Stimulated activated CD8-positive, alpha-beta memory T cell treated with anti-CD3 and anti-CD28 coated beads, Interleukin-15, amount 100 ng/mL, for 48 hours (primary cell): ENCODE data around the gene DCAF11.
"Not testable (repeated sequence)": the region's sequence is repeated elsewhere in the genome, so short reads cannot be mapped to it uniquely, and the experiment has no call there.

Source experiments
- DNase-seq, 2 donors: peaks; one replicate each; pipeline ENCODE4 v3.0.0-alpha.2; 2020; ENCODE audit warnings: low read depth in 2 of 2

Gene DCAF11

DNA sequence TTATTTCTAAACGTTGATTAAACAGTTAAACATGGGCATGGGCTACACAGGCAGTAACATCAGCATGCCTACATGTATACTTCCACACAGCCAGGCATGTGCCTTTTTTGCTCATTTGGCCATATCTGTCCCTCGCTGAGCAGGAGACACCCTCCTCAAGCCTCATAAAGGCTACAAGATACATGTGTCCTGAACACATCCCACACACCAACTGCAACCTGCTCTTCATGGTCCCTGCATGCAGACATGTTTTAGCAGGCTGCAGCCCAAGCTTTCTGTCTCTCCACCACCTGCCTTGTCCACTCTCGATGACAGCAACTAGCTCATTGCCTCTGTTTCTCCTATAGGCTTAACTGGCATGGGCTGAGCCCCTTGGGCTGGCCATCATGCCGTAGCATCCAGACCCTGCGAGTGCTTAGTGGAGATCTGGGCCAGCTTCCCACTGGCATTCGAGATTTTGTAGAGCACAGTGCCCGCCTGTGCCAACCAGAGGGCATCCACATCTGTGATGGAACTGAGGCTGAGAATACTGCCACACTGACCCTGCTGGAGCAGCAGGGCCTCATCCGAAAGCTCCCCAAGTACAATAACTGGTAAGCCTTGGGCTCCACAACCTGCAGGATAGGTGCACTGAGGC lies 17.9 kb upstream of the DCAF11 start:
- no peak for DNase-seq

DNA sequence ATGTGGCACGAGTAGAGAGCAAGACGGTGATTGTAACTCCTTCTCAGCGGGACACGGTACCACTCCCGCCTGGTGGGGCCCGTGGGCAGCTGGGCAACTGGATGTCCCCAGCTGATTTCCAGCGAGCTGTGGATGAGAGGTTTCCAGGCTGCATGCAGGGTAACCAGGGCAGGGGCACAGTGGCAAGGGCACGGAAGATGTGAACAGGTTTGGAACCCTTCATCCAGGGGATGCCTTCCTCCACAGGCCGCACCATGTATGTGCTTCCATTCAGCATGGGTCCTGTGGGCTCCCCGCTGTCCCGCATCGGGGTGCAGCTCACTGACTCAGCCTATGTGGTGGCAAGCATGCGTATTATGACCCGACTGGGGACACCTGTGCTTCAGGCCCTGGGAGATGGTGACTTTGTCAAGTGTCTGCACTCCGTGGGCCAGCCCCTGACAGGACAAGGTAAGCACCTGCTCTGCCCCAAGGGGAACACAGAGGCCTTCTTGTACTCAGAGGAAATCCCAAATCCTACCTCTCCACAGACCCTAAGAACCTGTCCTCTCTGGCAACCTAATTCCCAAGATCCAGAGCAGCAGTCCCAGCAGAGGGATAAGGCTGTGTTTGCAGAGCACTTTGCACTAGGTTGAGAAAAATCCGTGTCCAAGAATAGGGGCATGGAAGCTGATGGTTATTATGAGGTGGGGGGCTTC lies 16.2 kb upstream of the DCAF11 start:
- DNase-seq: no peak

DNA sequence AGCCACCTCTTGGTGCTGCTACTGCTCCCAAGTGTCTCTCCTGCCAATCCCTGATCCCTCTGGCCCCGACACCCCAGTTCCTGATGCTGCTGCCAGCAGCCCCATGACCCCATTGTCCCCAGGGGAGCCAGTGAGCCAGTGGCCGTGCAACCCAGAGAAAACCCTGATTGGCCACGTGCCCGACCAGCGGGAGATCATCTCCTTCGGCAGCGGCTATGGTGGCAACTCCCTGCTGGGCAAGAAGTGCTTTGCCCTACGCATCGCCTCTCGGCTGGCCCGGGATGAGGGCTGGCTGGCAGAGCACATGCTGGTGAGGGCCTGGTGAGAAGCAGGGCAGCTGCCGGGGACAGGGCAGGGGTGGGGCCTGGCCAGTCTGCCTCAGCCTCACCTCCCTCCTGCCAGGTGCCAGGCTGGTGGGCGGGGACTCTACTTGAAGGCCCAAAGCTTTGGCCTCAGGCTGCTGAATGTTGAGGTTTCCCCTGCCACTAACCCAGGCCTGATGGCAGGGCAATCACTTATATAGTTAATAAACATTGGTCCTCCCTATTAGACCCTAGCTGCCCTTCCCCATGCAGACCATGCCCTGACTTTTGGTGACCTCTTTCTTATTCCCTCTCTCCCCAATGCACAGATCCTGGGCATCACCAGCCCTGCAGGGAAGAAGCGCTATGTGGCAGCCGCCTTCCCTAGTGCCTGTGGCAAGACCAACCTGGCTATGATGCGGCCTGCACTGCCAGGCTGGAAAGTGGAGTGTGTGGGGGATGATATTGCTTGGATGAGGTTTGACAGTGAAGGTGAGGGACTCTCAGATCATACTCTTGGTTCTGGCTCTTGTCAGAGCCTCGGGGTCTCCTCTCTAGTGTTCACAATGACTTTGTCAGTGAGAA lies 15.4 kb upstream of the DCAF11 start:
- DNase-seq: no peak

GRCh38 chr14:24100197-24100981 lies 14.2 kb upstream of the DCAF11 start:
- DNase-seq: no peak

GRCh38 chr14:24100982-24101494 lies 13.5 kb upstream of the DCAF11 start:
- DNase-seq: no peak

- no peak for DNase-seq
Measured at GRCh38 chr14:24102357-24103048, 12.1 kb upstream of the DCAF11 start.

- DNase-seq: no peak
Measured at GRCh38 chr14:24103451-24103850, 11.1 kb upstream of the DCAF11 start.

- DNase-seq: not testable (repeated sequence)
Measured at GRCh38 chr14:24105609-24106239, 8.9 kb upstream of the DCAF11 start.

DNA sequence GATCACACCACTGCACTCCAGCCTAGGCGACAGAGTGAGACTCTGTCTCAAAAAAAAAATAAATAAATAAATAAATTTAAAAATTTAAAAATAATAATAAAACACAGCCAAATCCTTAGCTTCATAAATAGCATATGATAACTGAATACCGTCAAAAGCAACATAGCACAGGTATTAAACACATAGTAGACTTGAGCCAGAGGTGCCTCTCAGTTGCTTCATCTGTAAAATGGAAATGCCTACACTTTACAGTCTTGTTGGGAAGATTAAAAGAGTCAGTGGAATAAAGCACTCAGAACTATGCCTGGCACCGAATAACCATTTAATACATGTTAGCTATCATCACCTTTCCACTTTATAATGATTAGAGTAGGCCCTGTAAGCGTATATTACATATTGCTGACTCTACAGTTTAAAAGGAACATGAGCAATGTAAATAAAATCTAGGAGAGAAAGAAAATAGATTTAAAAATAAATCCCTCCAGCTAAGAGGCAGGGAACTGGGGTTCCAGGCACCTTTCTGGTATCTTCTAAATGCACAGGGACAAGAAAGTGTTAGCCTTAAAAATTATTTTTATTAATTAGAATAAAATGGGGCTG lies 7.8 kb upstream of the DCAF11 start:
- no peak for DNase-seq

- no peak for DNase-seq
Measured at GRCh38 chr14:24108336-24108874, 6.2 kb upstream of the DCAF11 start.

DNA sequence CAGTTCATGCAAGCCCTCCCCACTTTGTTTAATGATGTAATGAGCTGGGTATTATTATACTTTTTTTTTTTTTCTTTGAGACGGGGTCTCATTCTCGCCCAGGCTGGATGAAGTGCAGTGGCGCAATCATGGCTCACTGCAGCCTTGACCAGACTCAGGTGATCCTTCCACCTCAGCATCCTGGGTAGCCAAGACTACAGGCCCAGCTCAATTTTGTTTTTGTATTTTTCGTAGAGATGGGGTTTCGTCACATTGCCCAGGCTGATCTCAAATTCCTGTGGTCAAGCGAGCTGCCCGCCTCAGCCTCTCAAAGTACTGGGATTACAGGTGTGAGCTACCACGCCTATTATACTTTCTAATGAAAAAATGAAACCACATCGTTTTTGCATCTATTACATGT lies 4.5 kb upstream of the DCAF11 start:
- no peak for DNase-seq

GRCh38 chr14:24110523-24110922 lies 4.1 kb upstream of the DCAF11 start:
- no peak for DNase-seq

- DNase-seq: no peak
Measured at GRCh38 chr14:24113379-24113800, 1.2 kb upstream of the DCAF11 start.

- peak; percentile 77 to 83 for DNase-seq
Measured at GRCh38 chr14:24113801-24114531, 611 bp upstream of the DCAF11 start.

- no peak for DNase-seq
Measured at GRCh38 chr14:24115422-24116127, 998 bp downstream of the DCAF11 start.

DNA sequence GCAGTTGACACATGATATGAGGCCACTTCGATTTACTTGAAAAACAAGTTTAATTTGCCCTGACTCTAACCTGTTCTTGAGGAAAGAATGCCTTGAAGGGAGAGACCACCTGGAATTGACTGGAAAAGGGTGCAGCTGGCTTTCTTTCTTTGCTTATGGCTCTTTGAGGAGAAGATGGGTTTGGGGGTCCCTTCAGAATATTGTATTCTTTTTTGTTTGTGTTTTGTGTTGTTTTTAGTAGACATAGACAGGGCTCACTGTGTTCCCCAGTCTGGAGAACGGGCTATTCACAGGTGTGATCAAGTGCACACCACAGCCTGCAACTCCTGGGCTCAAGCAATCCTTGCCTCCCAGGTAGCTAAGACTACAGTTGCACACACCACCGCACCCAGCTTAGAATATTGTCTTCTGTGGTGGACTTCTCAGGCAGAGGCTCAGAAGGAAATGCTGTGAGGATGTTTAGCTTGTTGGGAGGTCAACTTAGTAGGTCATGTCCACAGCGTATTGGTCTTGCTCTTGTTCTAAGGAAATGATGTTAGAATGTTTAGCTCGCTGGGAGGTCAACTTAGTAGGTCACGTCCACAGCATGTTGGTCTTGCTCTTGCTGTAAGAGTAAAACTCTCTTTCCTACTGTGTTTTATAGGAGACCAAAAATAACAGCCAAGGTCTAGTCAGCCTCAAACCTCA lies 1.7 kb downstream of the DCAF11 start:
- no peak for DNase-seq

DNA sequence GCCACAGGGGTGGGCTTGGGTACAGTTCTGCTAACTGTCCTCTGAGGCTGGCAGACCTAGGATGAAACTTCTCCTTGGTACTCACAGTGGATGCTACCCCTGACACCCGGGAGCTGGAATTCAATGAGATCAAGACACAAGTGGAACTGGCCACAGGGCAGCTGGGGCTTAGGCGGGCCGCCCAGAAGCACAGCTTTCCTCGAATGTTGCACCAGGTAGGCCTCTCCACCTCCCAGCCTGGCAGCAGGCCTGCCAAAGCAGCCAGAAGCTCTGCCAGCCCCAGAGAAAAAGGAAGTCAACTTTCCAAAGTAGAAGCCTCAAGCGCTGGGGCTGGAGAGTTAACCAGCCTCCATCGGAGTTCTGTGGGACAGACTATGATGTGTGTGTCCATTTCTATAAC lies 2.6 kb downstream of the DCAF11 start:
- DNase-seq: no peak

DNA sequence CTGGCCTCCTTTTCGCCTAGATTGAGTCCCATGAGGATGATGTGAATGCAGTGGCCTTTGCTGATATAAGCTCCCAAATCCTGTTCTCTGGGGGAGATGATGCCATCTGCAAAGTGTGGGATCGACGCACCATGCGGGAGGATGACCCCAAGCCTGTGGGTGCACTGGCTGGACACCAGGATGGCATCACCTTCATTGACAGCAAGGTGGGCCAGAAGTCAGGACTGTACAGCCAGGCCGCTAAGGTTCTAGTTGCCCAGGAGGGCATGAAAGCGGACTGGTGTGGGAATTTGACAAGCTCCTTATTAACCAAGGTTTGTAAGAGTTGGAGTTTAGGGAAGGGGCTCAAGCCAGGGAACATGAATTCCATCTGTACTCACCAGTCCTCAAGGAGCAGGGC lies 5.1 kb downstream of the DCAF11 start:
- DNase-seq: no peak
